Measurements from ENCODE around the gene TUBG1.

The TUBG1 gene

GRCh38 chr17:42609182-42609813 lies at the start of gene TUBG1, which contains the start of gene RETREG3:
TUBG1 (plus strand) TSS chr17:42609683; CDS start chr17:42609738, 55 bp downstream.
RETREG3 (minus strand) TSS chr17:42609374; CDS start chr17:42609324, 50 bp downstream.
- peak; percentile 98 for DNase-seq

GRCh38 chr17:42560246-42560645 lies 49.2 kb upstream of the TUBG1 start:
- no peak for DNase-seq

- peak; percentile 95 for DNase-seq
These were observed 47.5 kb upstream of the TUBG1 start, which contains the start of gene COASY for GRCh38 chr17:42561897-42562387. COASY (plus strand) TSS chr17:42562148; CDS start chr17:42562623, 475 bp downstream.

- DNase-seq, result no peak
These were observed 46.9 kb upstream of the TUBG1 start for GRCh38 chr17:42562388-42563142.

- no peak for DNase-seq
These were observed 46.4 kb upstream of the TUBG1 start for GRCh38 chr17:42563143-42563509.

- no peak for DNase-seq
These were observed 45.9 kb upstream of the TUBG1 start for GRCh38 chr17:42563543-42563942.

GRCh38 chr17:42563950-42564349 lies 45.5 kb upstream of the TUBG1 start:
- no peak for DNase-seq

GRCh38 chr17:42564815-42565522 lies 44.5 kb upstream of the TUBG1 start:
- no peak for DNase-seq

GRCh38 chr17:42565523-42566214 lies 43.8 kb upstream of the TUBG1 start:
- no peak for DNase-seq

- DNase-seq, result no peak
These were observed 43.1 kb upstream of the TUBG1 start for GRCh38 chr17:42566215-42566882.

GRCh38 chr17:42566883-42567573 lies 42.5 kb upstream of the TUBG1 start, which contains the start of gene MLX:
MLX (plus strand) TSS chr17:42567100; CDS start chr17:42567125, 25 bp downstream.
- DNase-seq, result peak; percentile 94

- no peak for DNase-seq
These were observed 41.0 kb upstream of the TUBG1 start for GRCh38 chr17:42568341-42569111.

- DNase-seq, result no peak
These were observed 37.9 kb upstream of the TUBG1 start for GRCh38 chr17:42571435-42572225.

- DNase-seq, result no peak
These were observed 36.4 kb upstream of the TUBG1 start for GRCh38 chr17:42573095-42573494.

GRCh38 chr17:42574463-42574862 lies 35.0 kb upstream of the TUBG1 start:
- no peak for DNase-seq

GRCh38 chr17:42577140-42577531 lies 32.3 kb upstream of the TUBG1 start:
- no peak for DNase-seq

GRCh38 chr17:42577532-42578281 lies 31.8 kb upstream of the TUBG1 start, which contains the start of gene PSMC3IP:
PSMC3IP (minus strand) TSS chr17:42577729; CDS start chr17:42577686, 43 bp downstream.
- peak; percentile 96 for DNase-seq

GRCh38 chr17:42578282-42578869 lies 31.1 kb upstream of the TUBG1 start:
- DNase-seq, result peak; percentile 77

Data from retina (tissue), 1 donor.